22Rv1 (cell line): ENCODE data around the gene ARHGAP21.
A peak's percentile ranks its signal among the peaks of the same experiment; 100 is the strongest.
"Not testable (repeated sequence)": the region's sequence is repeated elsewhere in the genome, so short reads cannot be mapped to it uniquely, and the experiment has no call there.

Experiments
- H3K27ac ChIP-seq: fragments of 450-650 bp; 2 replicates; pipeline ENCODE4 v1.5.1; 2017
- ZFX ChIP-seq: fragments of 450-650 bp; IDR thresholded peaks from 2 replicates; pipeline ENCODE4 v1.6.1; 2017; ENCODE audit warnings: antibody characterized with exemption, borderline replicate concordance
- TF ChIP-seq, protein P1 (sequence below): fragments of 450-650 bp; IDR thresholded peaks from 2 replicates; pipeline ENCODE4 v1.5.1; 2017; ENCODE audit warnings: mild to moderate bottlenecking

Gene ARHGAP21

GRCh38 chr10:24622781-24623301, 100.8 kb downstream of the ARHGAP21 start:
- TF ChIP-seq, protein P1, sequence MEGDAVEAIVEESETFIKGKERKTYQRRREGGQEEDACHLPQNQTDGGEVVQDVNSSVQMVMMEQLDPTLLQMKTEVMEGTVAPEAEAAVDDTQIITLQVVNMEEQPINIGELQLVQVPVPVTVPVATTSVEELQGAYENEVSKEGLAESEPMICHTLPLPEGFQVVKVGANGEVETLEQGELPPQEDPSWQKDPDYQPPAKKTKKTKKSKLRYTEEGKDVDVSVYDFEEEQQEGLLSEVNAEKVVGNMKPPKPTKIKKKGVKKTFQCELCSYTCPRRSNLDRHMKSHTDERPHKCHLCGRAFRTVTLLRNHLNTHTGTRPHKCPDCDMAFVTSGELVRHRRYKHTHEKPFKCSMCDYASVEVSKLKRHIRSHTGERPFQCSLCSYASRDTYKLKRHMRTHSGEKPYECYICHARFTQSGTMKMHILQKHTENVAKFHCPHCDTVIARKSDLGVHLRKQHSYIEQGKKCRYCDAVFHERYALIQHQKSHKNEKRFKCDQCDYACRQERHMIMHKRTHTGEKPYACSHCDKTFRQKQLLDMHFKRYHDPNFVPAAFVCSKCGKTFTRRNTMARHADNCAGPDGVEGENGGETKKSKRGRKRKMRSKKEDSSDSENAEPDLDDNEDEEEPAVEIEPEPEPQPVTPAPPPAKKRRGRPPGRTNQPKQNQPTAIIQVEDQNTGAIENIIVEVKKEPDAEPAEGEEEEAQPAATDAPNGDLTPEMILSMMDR = no peak
- TF ChIP-seq ZFX = no peak
- H3K27ac ChIP-seq = no peak overlapping the region

DNA sequence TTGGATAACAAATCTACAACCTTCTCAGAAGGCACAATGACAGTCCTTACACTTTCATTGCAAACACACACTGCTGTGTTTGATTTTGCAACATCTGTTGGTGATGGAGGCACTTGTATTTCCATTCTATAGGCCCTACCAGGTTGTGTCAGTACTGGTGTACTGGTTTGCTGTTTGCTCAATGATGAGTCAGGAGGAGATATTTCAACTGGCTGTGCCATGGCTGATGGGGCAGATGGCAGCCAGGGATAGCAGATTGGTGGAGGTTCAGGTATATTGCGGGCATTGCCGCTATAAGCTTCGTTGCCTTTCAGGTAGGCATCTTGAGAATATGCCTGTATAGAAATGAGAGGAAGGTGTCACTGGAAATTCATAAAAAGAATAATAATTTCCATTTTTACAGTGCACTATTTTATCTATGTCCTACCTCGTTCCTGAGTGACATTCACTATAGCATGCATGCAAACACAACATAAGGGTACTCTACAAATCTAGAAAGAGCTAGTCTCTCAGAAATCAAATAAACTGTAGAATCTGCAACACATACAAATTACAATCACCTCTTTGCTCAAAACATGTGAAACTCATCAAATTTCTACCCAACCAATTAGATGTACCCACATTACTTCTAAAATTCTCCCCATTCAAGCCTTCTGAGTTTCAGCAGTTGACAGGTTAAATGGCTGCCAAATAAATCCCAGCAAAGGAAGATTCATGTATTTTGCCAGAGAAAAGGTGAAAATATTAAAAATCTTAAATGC, 102.5 kb downstream of the ARHGAP21 start:
- not testable (repeated sequence) for H3K27ac ChIP-seq

GRCh38 chr10:24619994-24620310, 103.7 kb downstream of the ARHGAP21 start:
- not testable (repeated sequence) for H3K27ac ChIP-seq

- H3K27ac ChIP-seq = not testable (repeated sequence)
Observed at GRCh38 chr10:24619291-24619993, 104.2 kb downstream of the ARHGAP21 start.

DNA sequence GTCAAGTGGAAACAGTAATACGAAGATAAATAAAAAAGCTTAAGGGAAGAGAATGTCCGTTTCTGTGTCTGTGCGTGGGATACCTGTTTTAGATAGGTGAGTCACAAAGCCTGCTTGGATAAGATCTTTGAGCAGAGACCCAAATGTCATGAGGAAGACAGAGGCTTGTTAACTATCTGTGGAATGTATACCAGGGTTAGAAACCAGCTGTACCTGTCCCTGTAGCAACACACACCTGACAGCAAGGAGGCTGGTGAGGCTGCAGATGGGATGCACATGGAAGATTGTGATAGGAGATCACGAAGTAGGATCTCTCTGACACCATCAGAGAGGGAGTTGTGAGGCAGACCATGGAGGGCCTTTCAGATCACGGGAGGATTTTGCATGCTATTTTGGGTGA, 105.3 kb downstream of the ARHGAP21 start:
- TF ChIP-seq ZFX = no peak
- TF ChIP-seq, protein P1 = no peak
- H3K27ac ChIP-seq = no peak overlapping the region

DNA sequence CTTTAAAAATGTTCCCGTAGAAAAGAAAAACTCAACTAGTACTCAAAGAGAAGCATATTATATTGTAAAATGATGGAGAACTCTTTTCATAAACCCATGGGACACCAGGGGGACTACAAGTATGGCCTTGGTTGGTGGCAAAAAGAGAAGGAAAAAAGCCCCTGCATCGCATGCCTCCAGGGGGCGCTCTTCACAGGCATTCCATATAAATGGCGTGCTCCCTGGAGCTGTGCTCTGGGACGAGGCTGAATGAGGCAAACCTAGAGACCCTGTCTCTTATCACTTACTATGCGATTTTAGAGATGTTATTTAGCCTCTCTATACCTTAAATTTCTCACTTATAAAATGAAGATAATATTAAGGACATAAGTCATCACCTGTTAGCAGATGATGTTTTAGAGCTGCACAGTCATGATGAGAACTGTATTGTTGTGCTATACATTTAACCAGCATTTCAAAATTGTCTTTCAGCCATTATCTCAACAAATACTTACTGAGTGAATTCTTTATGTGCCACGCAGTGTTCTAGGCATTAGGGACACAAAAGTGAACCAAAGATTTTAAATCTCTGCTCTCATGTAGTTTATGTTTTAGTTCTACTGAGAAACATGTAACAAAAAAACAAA, 105.8 kb downstream of the ARHGAP21 start:
- TF ChIP-seq, protein P1 = peak; percentile 97
- no peak for TF ChIP-seq ZFX
- no peak overlapping the region for H3K27ac ChIP-seq

GRCh38 chr10:24616536-24616935, 107.2 kb downstream of the ARHGAP21 start:
- no peak for TF ChIP-seq ZFX
- TF ChIP-seq, protein P1 = no peak

GRCh38 chr10:24606021-24606420, 117.7 kb downstream of the ARHGAP21 start:
- TF ChIP-seq, protein P1 = no peak
- TF ChIP-seq ZFX = no peak
- no peak overlapping the region for H3K27ac ChIP-seq

More at GRCh38 chr10:24616536-24616935, 107.2 kb downstream of the ARHGAP21 start:
- no peak overlapping the region for H3K27ac ChIP-seq
